Stimulated activated CD8-positive, alpha-beta memory T cell treated with anti-CD3 and anti-CD28 coated beads, Interleukin-12 subunit alpha, Interleukin-12 subunit beta, amount 100 ng/mL, for 1 hour (primary cell): ENCODE results near the gene CACNA1B.
"Not testable (repeated sequence)": the region's sequence is repeated elsewhere in the genome, so short reads cannot be mapped to it uniquely, and the experiment has no call there.

ENCODE experiments used
- DNase-seq: peaks from one replicate; pipeline ENCODE4 v3.0.0-alpha.2; 2020; ENCODE audit warnings: low read depth

CACNA1B gene

GRCh38 chr9:137889966-137890365 is 12.4 kb downstream of the CACNA1B start:
- not testable (repeated sequence) for DNase-seq

- DNase-seq: not testable (repeated sequence)
These were observed 13.4 kb downstream of the CACNA1B start for GRCh38 chr9:137890768-137891587.

- DNase-seq: no peak
These were observed 14.2 kb downstream of the CACNA1B start for GRCh38 chr9:137891588-137892423.

GRCh38 chr9:137892424-137893191 is 15.0 kb downstream of the CACNA1B start:
- DNase-seq: no peak

GRCh38 chr9:137893670-137894069 is 16.1 kb downstream of the CACNA1B start:
- DNase-seq: no peak

- no peak for DNase-seq
These were observed 22.2 kb downstream of the CACNA1B start for GRCh38 chr9:137899551-137900360.

GRCh38 chr9:137900584-137901310 is 23.2 kb downstream of the CACNA1B start:
- DNase-seq: no peak

GRCh38 chr9:137902646-137903045 is 25.1 kb downstream of the CACNA1B start:
- no peak for DNase-seq

GRCh38 chr9:137905740-137906139 is 28.2 kb downstream of the CACNA1B start:
- no peak for DNase-seq

- DNase-seq: no peak
These were observed 30.2 kb downstream of the CACNA1B start for GRCh38 chr9:137907776-137908175.

- no peak for DNase-seq
These were observed 35.1 kb downstream of the CACNA1B start for GRCh38 chr9:137912671-137913070.

GRCh38 chr9:137913132-137913531 is 35.5 kb downstream of the CACNA1B start:
- no peak for DNase-seq

GRCh38 chr9:137913771-137914767 is 36.5 kb downstream of the CACNA1B start:
- DNase-seq: no peak

GRCh38 chr9:137916540-137916939 is 39.0 kb downstream of the CACNA1B start:
- no peak for DNase-seq

- DNase-seq: no peak
These were observed 39.5 kb downstream of the CACNA1B start for GRCh38 chr9:137917116-137917515.

- DNase-seq: no peak
These were observed 40.2 kb downstream of the CACNA1B start for GRCh38 chr9:137917795-137918194.

GRCh38 chr9:137918331-137919094 is 40.9 kb downstream of the CACNA1B start:
- no peak for DNase-seq

GRCh38 chr9:137919095-137919465 is 41.5 kb downstream of the CACNA1B start:
- no peak for DNase-seq

GRCh38 chr9:137919649-137920141 is 42.1 kb downstream of the CACNA1B start:
- DNase-seq: no peak
